HG02943 (cell line): Measurements from ENCODE around the gene CLNK.
"Not testable (repeated sequence)": the region's sequence is repeated elsewhere in the genome, so short reads cannot be mapped to it uniquely, and the experiment has no call there.

ENCODE experiments used
- ATAC-seq: cut with Tn5 transposase; IDR thresholded peaks from one replicate; pipeline ENCODE4 v1.9.1; 2021; ENCODE audit warnings: mild to moderate bottlenecking, low read depth, moderate library complexity; ENCODE audit not compliant: unreplicated experiment

CLNK gene

GRCh38 chr4:10582059-10582686 is 102.4 kb downstream of the CLNK start:
- ATAC-seq: no peak

DNA sequence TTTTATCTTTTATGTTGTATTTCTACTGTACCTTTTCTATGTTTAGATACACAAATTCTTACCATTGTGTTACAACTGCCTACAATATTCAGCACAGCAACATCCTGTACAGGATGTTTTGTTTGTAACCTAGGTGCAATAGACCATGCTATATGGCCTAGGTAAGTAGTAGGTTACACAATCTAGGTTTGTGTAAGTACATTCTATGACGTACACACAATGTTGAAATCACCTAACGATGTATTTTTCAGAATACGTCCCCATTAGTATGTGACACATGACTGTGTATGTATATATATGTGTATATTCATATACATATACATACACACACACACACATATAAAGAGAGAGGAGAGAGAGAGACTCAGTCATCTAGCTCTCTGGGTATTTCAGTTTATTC is 103.5 kb downstream of the CLNK start:
- no peak for ATAC-seq

DNA sequence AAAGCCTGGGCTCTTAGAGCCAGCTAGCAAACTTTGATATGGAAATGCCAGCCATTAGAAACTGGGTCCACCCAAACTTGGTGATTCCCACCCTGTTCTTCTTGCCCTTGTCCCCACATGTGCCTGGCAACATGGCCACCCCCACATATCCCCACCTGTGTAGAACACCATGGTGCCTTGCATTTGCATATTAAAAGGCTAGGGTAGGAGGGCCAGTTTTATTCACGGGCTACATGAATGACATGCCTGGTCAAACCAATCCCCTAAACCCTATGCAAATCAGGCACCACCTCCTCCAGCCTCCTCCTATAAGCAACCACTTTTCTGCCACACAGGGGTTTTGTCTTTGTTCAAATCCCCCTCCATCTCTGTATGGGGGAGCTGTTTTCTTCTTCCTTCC is 104.9 kb downstream of the CLNK start:
- ATAC-seq: no peak

DNA sequence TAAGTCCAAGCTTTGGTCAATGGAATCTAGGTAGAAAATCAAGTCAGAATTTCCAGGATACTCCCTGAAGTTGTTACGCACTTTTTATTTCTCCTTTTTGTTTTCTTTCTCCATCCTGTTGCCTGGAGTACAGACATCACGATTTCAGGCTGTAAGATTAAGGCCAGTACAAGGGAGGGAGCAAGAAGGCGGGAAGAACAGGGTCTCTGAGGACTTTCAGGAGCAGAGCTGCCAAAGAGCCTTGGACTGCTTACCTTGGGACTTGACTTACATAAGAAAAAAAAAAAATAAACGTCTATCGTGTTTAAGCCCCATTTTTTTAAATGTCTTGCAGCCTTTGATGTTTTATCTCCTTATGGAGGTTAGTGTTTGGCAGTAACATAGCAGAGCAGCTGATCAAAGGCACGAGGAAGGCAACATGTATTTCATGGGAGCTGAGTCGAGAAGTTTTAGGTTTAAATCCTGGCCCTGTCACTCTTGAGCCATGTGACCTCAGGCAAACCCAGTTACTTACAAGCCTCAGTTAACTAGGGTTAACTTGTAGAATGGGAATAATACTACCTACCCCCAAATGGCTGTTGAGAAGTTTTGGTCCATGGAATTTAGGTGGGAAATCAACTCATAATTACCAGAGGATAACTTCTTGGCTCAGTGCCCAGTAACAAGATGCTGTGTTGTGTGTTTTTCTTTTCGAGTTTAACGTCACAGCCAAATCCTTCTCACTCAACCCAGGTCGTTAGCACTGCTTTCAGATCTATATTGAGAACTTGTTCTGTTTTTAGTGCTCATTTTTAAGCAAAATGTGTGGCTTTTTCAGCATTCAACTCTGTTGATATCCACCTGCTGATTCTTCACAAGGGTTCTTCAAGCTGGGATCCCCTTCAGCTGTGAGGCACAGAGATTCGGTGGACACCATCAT is 106.8 kb downstream of the CLNK start:
- peak; percentile 45 for ATAC-seq

DNA sequence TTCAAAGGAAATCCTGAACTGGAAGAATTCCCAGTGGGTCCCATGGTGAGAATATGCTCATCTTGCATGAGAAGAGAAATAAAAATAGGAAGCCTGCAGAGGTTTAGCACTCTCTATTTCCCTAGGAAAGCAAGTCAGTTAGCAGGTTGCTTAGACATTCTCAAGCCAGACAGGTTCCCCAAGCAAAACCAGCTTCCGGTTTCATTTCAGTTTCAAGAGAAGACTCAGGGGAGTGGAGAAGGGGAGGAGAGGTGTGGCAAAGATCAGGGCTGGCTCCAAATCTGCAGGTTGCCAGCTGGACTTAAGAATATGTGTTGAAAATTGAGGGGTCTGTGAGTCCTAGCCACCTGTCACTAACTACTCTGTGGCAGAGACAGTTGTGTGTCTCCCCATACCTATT is 107.5 kb downstream of the CLNK start:
- peak; percentile 69 for ATAC-seq

DNA sequence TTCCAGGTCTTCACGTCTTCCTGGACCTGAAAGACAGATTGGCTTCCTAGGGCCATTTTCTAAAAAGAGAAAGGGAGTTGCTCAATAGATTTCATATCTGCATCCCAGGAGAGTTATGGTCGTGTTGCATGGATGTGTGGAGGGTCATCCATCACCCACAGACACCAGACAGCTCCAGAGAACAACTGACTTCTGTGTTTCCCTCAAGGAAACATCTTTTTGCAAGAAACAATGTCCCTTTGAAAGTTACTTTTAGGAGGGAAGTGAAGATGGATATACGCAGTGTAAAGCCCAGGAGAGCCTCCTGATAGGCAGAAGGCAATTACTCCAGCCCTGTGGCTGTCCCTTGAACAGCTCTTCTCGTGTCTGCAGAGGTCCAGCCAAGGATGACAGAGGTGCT is 108.3 kb downstream of the CLNK start:
- ATAC-seq: no peak

- ATAC-seq: no peak
These were observed 109.2 kb downstream of the CLNK start for GRCh38 chr4:10575414-10575813.

DNA sequence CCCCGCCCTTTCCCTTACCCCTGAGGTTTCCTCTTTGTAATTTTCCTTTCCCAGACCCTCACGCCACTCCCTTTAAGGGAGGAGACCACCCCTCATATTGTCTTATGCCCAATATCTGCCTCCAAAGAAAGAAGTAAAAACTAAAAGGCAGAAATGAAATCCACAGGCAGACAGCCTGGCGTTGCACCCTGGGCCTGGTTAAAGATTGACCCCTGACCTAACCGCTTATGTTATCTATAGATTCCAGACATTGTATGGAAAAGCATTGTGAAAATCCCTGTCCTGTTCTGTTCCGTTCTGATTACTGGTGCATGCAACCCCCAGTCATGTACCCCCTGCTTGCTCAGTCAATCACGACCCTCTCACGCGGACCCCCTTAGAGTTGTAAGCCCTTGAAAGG is 110.0 kb downstream of the CLNK start:
- not testable (repeated sequence) for ATAC-seq

- no peak for ATAC-seq
These were observed 112.7 kb downstream of the CLNK start for GRCh38 chr4:10571909-10572308.

GRCh38 chr4:10569491-10569890 is 115.1 kb downstream of the CLNK start:
- no peak for ATAC-seq

- ATAC-seq: no peak
These were observed 116.8 kb downstream of the CLNK start for GRCh38 chr4:10567766-10568165.

DNA sequence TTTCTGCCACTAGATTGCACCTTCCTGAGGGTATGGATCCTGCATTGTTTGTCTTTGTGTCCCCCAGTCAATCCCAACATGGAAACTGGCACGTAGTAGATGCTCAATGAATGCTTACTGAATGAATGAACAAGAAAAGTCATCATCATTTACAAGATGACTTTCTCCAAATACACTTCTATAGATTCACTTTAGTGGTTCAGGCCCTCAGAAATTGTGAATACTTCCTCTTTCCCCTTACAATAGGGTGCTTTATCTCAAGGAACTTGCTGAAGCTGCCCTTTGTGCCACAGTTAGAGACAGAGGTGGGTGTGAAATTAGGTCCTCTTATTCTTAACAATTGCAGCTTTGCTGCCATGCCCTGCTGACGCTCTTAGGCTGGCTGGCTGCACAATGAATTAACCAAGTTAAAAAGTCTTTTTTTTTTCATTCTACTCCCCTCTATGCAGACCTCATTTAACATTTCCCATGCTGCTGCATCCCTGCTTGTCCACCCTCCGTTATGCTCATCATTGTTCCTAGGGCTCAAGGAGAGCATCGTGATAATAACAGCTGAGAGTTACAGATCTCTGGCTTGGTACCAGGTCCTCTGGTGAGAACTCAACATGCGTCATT is 119.3 kb downstream of the CLNK start:
- ATAC-seq: no peak

GRCh38 chr4:10554694-10555093 is 129.9 kb downstream of the CLNK start:
- ATAC-seq: peak; percentile 73

DNA sequence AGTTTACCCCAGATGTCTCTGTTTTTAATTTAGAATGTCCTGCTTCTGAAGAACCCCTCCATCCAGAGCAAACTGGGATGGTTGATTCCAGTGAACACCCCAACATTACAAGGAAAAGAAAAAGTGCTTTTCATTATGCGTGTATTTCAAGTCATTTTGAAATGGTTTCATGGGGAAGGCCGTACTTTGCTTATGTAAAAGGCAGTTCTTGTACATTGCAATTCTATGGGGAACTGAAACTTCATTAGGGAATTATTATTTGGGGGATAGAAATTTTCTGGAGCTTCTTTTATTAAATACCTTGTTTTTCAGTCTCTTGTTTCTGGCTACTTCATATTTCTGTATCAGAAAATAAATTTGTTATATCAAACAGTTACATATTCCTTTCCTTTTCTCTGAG is 130.4 kb downstream of the CLNK start:
- ATAC-seq: no peak

DNA sequence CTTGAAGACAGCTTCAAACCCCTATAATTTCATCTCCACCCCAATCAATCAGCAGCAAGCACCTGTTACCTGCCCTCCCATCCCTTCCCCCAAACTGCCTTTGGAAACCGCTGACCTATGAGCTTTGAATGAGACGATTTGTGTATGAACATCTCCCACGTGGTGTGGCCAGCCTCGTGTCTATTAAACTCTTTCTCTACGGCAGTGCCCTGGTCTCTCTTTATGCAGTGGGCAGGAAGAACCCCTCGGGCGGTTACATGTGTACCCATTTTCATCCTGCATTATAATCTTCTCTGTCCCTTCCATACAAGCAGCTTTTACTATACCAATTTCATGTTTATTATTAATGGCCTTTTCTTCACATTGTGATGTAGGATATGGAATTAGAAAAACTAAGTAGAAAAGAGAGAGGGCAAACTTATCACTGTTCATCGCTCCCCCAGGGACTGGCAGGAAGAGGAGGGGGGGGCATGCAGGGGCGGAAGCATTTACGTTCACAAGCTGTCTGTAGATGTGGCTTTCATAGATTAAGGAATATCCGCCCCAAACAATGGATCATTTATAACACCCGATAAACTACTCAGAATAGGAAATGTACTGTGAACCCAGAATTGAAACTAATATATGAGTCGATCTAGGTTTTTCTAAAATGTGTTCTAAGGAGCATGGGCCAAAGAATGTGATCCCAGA is 131.8 kb downstream of the CLNK start:
- ATAC-seq: no peak

GRCh38 chr4:10535912-10536311 is 148.7 kb downstream of the CLNK start:
- ATAC-seq: no peak

DNA sequence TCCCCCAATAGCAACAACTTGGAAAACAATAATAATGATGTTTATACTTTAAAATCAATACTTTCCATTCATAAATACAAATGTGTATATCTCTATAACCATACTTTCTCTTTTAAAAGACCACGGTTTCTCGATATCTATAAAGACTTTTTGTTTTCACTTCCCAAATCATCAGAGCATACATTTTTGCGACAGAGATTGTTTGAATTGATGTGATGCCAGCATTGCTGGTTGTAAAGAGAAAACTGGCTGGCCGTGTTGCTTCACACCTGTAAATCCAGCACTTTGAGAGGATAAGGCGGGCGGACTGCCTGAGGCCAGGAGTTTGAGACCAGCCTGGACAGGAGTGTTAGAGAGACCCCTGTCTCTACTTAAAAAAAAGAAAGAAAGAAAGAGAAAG is 149.7 kb downstream of the CLNK start:
- ATAC-seq: no peak

DNA sequence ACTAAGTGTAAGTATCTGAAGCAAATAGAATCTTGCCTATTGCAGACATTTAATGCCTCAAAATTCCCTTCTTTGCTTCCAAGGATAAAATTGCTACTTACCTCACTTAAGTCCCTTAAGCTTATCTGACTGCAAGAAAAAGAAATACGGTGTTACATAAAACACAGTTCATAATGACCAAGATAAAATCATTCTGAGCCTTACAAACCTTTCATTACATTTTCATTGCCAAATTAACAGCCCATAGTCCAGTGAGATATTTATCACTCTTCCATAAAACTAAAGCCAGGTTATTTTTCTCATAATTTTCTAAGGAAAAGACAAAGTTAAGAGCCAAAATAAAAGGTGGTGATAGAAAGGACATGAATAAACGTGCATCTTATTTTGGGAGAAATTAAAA is 152.4 kb downstream of the CLNK start:
- no peak for ATAC-seq

GRCh38 chr4:10530137-10530786 is 154.3 kb downstream of the CLNK start:
- ATAC-seq: no peak

DNA sequence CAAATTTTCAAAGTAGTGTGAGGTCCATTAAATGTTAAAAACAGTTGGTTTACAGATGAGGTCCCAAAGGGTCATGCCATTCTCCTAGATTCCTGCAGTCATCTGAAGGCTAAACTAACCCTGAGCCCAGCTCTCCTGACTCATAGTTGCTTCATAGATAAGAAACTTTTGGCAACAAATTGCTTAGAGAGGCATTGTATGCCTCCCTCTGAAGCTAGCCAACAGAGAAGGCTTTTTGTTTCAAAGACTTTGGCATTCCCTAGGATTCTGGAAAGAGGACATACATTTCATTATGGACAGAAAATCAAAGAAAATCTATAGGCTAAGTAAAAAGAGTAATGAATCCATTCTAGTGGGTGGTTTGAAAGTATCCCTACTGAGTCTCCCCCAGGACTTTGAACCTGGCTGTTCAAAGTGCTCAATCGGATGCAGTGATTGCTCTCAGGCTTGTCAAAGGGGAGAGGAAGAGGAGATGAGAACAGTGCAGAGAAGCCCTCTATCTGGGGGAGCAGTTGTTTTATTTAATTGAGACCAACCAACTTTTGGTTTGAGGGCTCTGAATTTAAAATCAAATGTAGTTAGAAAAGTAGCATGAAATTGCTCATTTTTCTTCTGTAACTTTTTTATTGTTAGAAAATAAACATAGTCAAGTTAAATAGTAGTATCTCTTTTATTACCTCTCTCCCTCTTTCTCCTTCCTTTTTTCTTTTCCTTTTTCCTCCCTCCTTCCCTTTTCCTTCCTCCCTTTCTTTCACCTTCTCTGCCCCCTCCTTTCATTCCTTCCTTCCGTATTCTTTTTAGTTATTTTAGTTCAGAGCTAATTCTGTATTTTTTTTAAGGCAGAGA is 155.1 kb downstream of the CLNK start:
- ATAC-seq: no peak
